GM23338 (cell line): Measurements from ENCODE around the gene REEP3. TPM values are rescaled to one million over a fixed set of nuclear protein-coding genes. Genes with fewer than 3 reads are reported as not detected.

ENCODE experiments used
- CREB1 ChIP-seq: fragments of 250-450 bp; sonication (Bioruptor Pico); IDR thresholded peaks from 2 replicates; pipeline ENCODE4 v1.5.0; 2020; ENCODE audit warnings: low read depth, mild to moderate bottlenecking, moderate library complexity
- ETS1 ChIP-seq: IDR thresholded peaks from 2 replicates; pipeline ENCODE4 v1.6.1; 2016; ENCODE audit warnings: antibody characterized with exemption
- POLR2AphosphoS5 ChIP-seq: IDR thresholded peaks from 2 replicates; pipeline ENCODE4 v1.6.1; 2016; ENCODE audit warnings: antibody characterized with exemption, low read depth
- STAT1 ChIP-seq: IDR thresholded peaks from one replicate; pipeline ENCODE4 v1.6.1; 2016; ENCODE audit warnings: antibody characterized with exemption; ENCODE audit not compliant: unreplicated experiment
- polyA plus RNA-seq: library from polyadenylated mRNA; unstranded; fragments of >200 nt; fragmentation: Nextera tagmentation; extraction: Ambion mirVana; gene quantifications from 2 replicates; pipeline ENCODE4 v1.2.1, GENCODE V29; 2016
- small RNA-seq: library from RNA; depleted of rRNA; stranded (forward); fragments of <200 nt; gene quantifications from one replicate; pipeline ENCODE3, GENCODE V24; 2014; ENCODE audit warnings: low replicate concordance
- total RNA-seq: library from RNA; depleted of rRNA; stranded (reverse); fragments of >200 nt; shearing (Covaris generic); gene quantifications from 2 replicates; pipeline ENCODE4 v1.2.3, GENCODE V29; 2014; rRNA removed
- TF ChIP-seq, protein P1 (sequence below): IDR thresholded peaks from one replicate; pipeline ENCODE4 v1.6.1; 2018; ENCODE audit warnings: antibody characterized with exemption; ENCODE audit not compliant: unreplicated experiment

Gene REEP3
- total and polyA plus RNA-seq, 2 experiments from 2014 or later = 29.5 to 48.7 TPM

DNA sequence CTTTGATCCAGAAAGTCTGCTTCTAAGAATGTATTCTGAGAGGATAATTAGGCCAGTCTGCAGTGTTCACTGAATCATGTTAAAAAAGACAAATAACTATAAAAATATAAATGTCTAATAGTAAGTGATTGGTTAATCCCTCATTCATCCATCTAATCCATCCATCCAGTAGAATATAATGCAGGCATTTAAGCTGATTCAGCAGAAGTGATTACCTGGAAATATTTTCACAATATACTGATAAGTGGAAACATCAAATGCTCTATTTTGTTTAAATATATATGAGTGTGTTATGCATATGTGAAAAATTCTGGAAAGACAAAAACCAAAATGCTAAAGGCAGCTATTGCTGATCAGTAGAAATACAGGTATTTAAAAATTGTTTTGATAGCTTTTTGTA is 152.6 kb downstream of the REEP3 start (continued):
- TF ChIP-seq, protein P1, sequence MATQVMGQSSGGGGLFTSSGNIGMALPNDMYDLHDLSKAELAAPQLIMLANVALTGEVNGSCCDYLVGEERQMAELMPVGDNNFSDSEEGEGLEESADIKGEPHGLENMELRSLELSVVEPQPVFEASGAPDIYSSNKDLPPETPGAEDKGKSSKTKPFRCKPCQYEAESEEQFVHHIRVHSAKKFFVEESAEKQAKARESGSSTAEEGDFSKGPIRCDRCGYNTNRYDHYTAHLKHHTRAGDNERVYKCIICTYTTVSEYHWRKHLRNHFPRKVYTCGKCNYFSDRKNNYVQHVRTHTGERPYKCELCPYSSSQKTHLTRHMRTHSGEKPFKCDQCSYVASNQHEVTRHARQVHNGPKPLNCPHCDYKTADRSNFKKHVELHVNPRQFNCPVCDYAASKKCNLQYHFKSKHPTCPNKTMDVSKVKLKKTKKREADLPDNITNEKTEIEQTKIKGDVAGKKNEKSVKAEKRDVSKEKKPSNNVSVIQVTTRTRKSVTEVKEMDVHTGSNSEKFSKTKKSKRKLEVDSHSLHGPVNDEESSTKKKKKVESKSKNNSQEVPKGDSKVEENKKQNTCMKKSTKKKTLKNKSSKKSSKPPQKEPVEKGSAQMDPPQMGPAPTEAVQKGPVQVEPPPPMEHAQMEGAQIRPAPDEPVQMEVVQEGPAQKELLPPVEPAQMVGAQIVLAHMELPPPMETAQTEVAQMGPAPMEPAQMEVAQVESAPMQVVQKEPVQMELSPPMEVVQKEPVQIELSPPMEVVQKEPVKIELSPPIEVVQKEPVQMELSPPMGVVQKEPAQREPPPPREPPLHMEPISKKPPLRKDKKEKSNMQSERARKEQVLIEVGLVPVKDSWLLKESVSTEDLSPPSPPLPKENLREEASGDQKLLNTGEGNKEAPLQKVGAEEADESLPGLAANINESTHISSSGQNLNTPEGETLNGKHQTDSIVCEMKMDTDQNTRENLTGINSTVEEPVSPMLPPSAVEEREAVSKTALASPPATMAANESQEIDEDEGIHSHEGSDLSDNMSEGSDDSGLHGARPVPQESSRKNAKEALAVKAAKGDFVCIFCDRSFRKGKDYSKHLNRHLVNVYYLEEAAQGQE = no peak
- TF ChIP-seq STAT1 (no peak), ETS1 (no peak), CREB1 (CRISPR knock-in tag) (no peak), POLR2AphosphoS5 (no peak)

Small RNA genes within 50 kb of the gene (small RNA-seq; reads per million reads assigned to genes)
- not detected for gene AC022022.1

Other genes starting within 250 kb of the REEP3 start
- 405 and 435 TPM in 2 replicates for gene JMJD1C, start 55.4 kb upstream of the REEP3 start, total RNA-seq
- 272 and 333 TPM in 2 replicates for gene JMJD1C, start 55.4 kb upstream of the REEP3 start, polyA plus RNA-seq